SK-N-SH (cell line): Measurements from ENCODE around the gene IAPP. TPM values are rescaled to one million over a fixed set of nuclear protein-coding genes. Genes with fewer than 3 reads are reported as not detected.

Source experiments
- CTCF ChIA-PET: fragments of 300-600, 350-600 bp; formaldehyde crosslinking; extraction: SDS; loops from one replicate; lab custom pipeline; 2021; lab: Yijun Ruan, JAX
- POLR2A ChIA-PET: fragments of 350-600 bp; sonication (Branson Sonifier 250); formaldehyde crosslinking; extraction: SDS; loops from one replicate; lab custom pipeline; 2020; ENCODE audit warnings: antibody characterized with exemption, inconsistent platforms; lab: Yijun Ruan, JAX
- DNase-seq: peaks from one replicate; pipeline ENCODE4 v3.0.0; 2012
- H2AFZ ChIP-seq: fragments of 200-600 bp; sonication (generic); 2 replicates; pipeline ENCODE4 v1.8.1; 2016; ENCODE audit warnings: antibody characterized with exemption, mild to moderate bottlenecking, low read depth
- H3F3A ChIP-seq: fragments of 200-600 bp; sonication (generic); replicated peaks from 2 replicates; pipeline ENCODE3; 2016; ENCODE audit warnings: antibody characterized with exemption, mild to moderate bottlenecking; ENCODE audit not compliant: insufficient read depth
- H3K27ac ChIP-seq, 2 experiments: fragments of 200-500 bp in 1 of 2; fragments of 200-600 bp in 1 of 2; sonication (Bioruptor generic) in 1 of 2; sonication (generic), shearing (Covaris generic) in 1 of 2; 2 replicates each; pipeline versions ENCODE4 v1.5.1 to v1.6.1; 2014 to 2016; ENCODE audit warnings: low read depth in 2 of 2, inconsistent platforms in 1 of 2, low read length in 1 of 2, mild to moderate bottlenecking in 1 of 2, mixed read lengths in 1 of 2
- H3K27me3 ChIP-seq: fragments of 200-600 bp; sonication (generic), shearing (Covaris generic); 2 replicates; pipeline ENCODE4 v1.6.1; 2016; ENCODE audit warnings: mixed run types; ENCODE audit not compliant: insufficient read depth
- H3K36me3 ChIP-seq, 2 experiments: fragments of 200-500 bp in 1 of 2; fragments of 200-600 bp in 1 of 2; sonication (Bioruptor generic) in 1 of 2; sonication (generic) in 1 of 2; replicated peaks in 1 of 2; 2 replicates each; pipeline versions ENCODE3 to v1.5.1; 2014 to 2016; ENCODE audit warnings: low read length in 1 of 2, mild to moderate bottlenecking in 1 of 2; ENCODE audit not compliant: insufficient read depth in 2 of 2, control insufficient read depth in 1 of 2
- H3K4me1 ChIP-seq, 2 experiments: fragments of 200-500 bp in 1 of 2; fragments of 200-600 bp in 1 of 2; sonication (Bioruptor generic) in 1 of 2; sonication (generic), shearing (Covaris generic) in 1 of 2; 2 replicates each; pipeline versions ENCODE4 v1.5.1 to v1.6.1; 2014 to 2016; ENCODE audit warnings: low read depth in 1 of 2, low read length in 1 of 2, mixed run types in 1 of 2; ENCODE audit not compliant: insufficient read depth in 2 of 2, control insufficient read depth in 1 of 2
- H3K4me2 ChIP-seq: fragments of 200-600 bp; sonication (generic), shearing (Covaris generic); 2 replicates; pipeline ENCODE4 v1.6.1; 2017; ENCODE audit warnings: mixed run types
- H3K4me3 ChIP-seq, 2 experiments: fragments of 200-500 bp in 1 of 2; fragments of 200-600 bp in 1 of 2; sonication (Bioruptor generic) in 1 of 2; sonication (generic), shearing (Covaris generic) in 1 of 2; 2 replicates each; pipeline versions ENCODE4 v1.5.1 to v1.8.1; 2014 to 2016; ENCODE audit warnings: low read depth in 2 of 2, inconsistent platforms in 1 of 2, low read length in 1 of 2, mild to moderate bottlenecking in 1 of 2, mixed read lengths in 1 of 2, moderate library complexity in 1 of 2
- H3K79me2 ChIP-seq: fragments of 200-600 bp; sonication (generic); 2 replicates; pipeline ENCODE4 v1.8.1; 2017; ENCODE audit warnings: mild to moderate bottlenecking; ENCODE audit not compliant: insufficient read depth
- H3K9ac ChIP-seq: fragments of 200-600 bp; sonication (generic); 2 replicates; pipeline ENCODE4 v1.6.1; 2017; ENCODE audit warnings: mixed run types
- H3K9me2 ChIP-seq: fragments of 200-600 bp; sonication (generic); 2 replicates; pipeline ENCODE4 v1.6.1; 2017; ENCODE audit warnings: mixed run types
- H3K9me3 ChIP-seq: fragments of 200-600 bp; sonication (generic); 2 replicates; pipeline ENCODE4 v1.6.1; 2017; ENCODE audit warnings: mixed run types, mild to moderate bottlenecking, moderate library complexity
- H4K20me1 ChIP-seq: fragments of 200-600 bp; sonication (generic); 2 replicates; pipeline ENCODE4 v1.6.1; 2017; ENCODE audit warnings: mild to moderate bottlenecking, mixed run types; ENCODE audit not compliant: insufficient read depth
- ELF1 ChIP-seq: IDR thresholded peaks from 2 replicates; pipeline ENCODE4 v1.4.0; 2012
- FOSL2 ChIP-seq: IDR thresholded peaks from 2 replicates; pipeline ENCODE4 v1.4.0; 2012; ENCODE audit warnings: low read depth, mild to moderate bottlenecking, moderate library complexity, borderline replicate concordance
- FOXJ3 ChIP-seq: sonication (generic); formaldehyde crosslinking; IDR thresholded peaks from 2 replicates; pipeline ENCODE4 v1.5.1; 2020; ENCODE audit warnings: mild to moderate bottlenecking, missing genetic modification reagents
- GABPA ChIP-seq: IDR thresholded peaks from 2 replicates; pipeline ENCODE4 v1.4.0; 2012; ENCODE audit warnings: low read depth, mild to moderate bottlenecking
- IRF3 ChIP-seq: fragments of 150-350 bp; IDR thresholded peaks from 2 replicates; pipeline ENCODE4 v1.6.1; 2016; ENCODE audit warnings: mild to moderate bottlenecking, low read depth, low read length
- POLR2AphosphoS5 ChIP-seq: IDR thresholded peaks from 2 replicates; pipeline ENCODE4 v1.6.1; 2012; ENCODE audit warnings: low read depth, low read length
- RCOR1 ChIP-seq: fragments of 150-350 bp; IDR thresholded peaks from 2 replicates; pipeline ENCODE4 v1.6.1; 2017; ENCODE audit warnings: antibody characterized with exemption, low read length
- SIN3A ChIP-seq: IDR thresholded peaks from 2 replicates; pipeline ENCODE4 v1.6.1; 2012; ENCODE audit warnings: low read depth, mild to moderate bottlenecking, low read length, moderate library complexity, borderline replicate concordance
- TCF12 ChIP-seq: IDR thresholded peaks from 2 replicates; pipeline ENCODE4 v1.4.0; 2012
- TEAD4 ChIP-seq: IDR thresholded peaks from 2 replicates; pipeline ENCODE4 v1.4.0; 2012; ENCODE audit warnings: mild to moderate bottlenecking, borderline replicate concordance; ENCODE audit not compliant: insufficient read depth
- USF1 ChIP-seq: IDR thresholded peaks from 2 replicates; pipeline ENCODE4 v1.4.0; 2012; ENCODE audit warnings: low read depth, borderline replicate concordance
- USF2 ChIP-seq: fragments of 150-350 bp; IDR thresholded peaks from 2 replicates; pipeline ENCODE4 v1.6.1; 2017; ENCODE audit warnings: antibody characterized with exemption, low read length, low read depth, borderline replicate concordance
- YY1 ChIP-seq: IDR thresholded peaks from 2 replicates; pipeline ENCODE4 v1.4.0; 2012; ENCODE audit warnings: low read depth, mild to moderate bottlenecking
- ZBTB33 ChIP-seq: IDR thresholded peaks from 2 replicates; pipeline ENCODE4 v1.4.0; 2012; ENCODE audit warnings: low read depth, borderline replicate concordance
- WGBS: methylation state at CpG from one replicate; pipeline ENCODE4 v1.1.6; 2017; ENCODE audit warnings: low lambda C conversion rate; 5-methylcytosine and 5-hydroxymethylcytosine counted together
- polyA plus RNA-seq, 3 experiments: library from polyadenylated mRNA; depleted of rRNA; stranded (reverse); fragments of >200 nt; gene quantifications; 2 replicates each; pipeline ENCODE4 v1.2.3, GENCODE V29; 2012

The IAPP gene
- polyA plus RNA-seq, 1 of the 3 experiments (the other 2 are of a cell fraction): not detected

- Histone ChIP-seq H3K9me3 (no peaks in the 10 kb centered on the region), H3K9ac (no peak overlapping the region), H2AFZ (no peak overlapping the region), H3K27ac (no peak overlapping the region), H4K20me1 (no peaks in the 10 kb centered on the region), H3K9me2 (no peaks in the 10 kb centered on the region), H3K4me2 (no peak overlapping the region), H3K79me2 (no peaks in the 10 kb centered on the region), H3K36me3 (no peaks in the 10 kb centered on the region), H3K27me3 (no peaks in the 10 kb centered on the region), H3K4me1 (no peaks in the 10 kb centered on the region), H3F3A (no peaks in the 10 kb centered on the region), H3K4me3 (no peak overlapping the region)
- ChIA-PET POLR2A (no interaction called here), CTCF (no interaction called here)
- no peak for DNase-seq
- 44% methylated on average over 1 of the region's 1 CpG for WGBS
- TF ChIP-seq USF1 (no peak), POLR2AphosphoS5 (no peak), RCOR1 (no peak), USF2 (no peak), GABPA (no peak), ELF1 (no peak), FOSL2 (no peak), TEAD4 (no peak)
These were observed 21.7 kb upstream of the IAPP start for GRCh38 chr12:21350975-21351374.

GRCh38 chr12:21353487-21353886 is 19.2 kb upstream of the IAPP start:
- no peak for DNase-seq
- Histone ChIP-seq H3K4me1 (no peaks in the 10 kb centered on the region), H4K20me1 (no peaks in the 10 kb centered on the region), H3K27ac (no peak overlapping the region), H3K9me3 (no peaks in the 10 kb centered on the region), H3K4me2 (no peak overlapping the region), H3K79me2 (no peaks in the 10 kb centered on the region), H2AFZ (no peak overlapping the region; the same call in 1 of the 2 replicates), H3K9me2 (no peaks in the 10 kb centered on the region), H3F3A (no peaks in the 10 kb centered on the region), H3K4me3 (no peak overlapping the region), H3K36me3 (no peaks in the 10 kb centered on the region), H3K9ac (no peak overlapping the region), H3K27me3 (no peaks in the 10 kb centered on the region)
- POLR2A ChIA-PET: no interaction called here
- 30% methylated on average over 1 of the region's 1 CpG for WGBS
- CTCF ChIA-PET: interaction anchor here (0.7 kb wide), 1 partner anchor 27 kb away, joined by 3 read pairs; no protein-coding TSS in a partner anchor
- TF ChIP-seq YY1: no peak
- no peak for TF ChIP-seq SIN3A
- no peak for TF ChIP-seq TCF12
- TF ChIP-seq FOXJ3 (CRISPR knock-in tag): no peak
- no peak for TF ChIP-seq IRF3
- TF ChIP-seq ZBTB33: no peak
